Measurements from ENCODE around the gene DCDC1.

Gene DCDC1

GRCh38 chr11:30893318-30893717 is 476.2 kb downstream of the DCDC1 start:
- H3K9me3 ChIP-seq (ENCODE audit: control insufficient read depth, low read length): no peaks in the 10 kb centered on the region
- H3K4me1 ChIP-seq (ENCODE audit: control insufficient read depth, insufficient read depth, low read length): no peaks in the 10 kb centered on the region
- DNase-seq (ENCODE audit: low read depth): no peak
- no peaks in the 10 kb centered on the region for H3K27me3 ChIP-seq (replicated peaks; ENCODE audit: control insufficient read depth, insufficient read depth, low read length)
- H3K4me3 ChIP-seq (ENCODE audit: low read length): no peak overlapping the region
- H3K36me3 ChIP-seq (ENCODE audit: control insufficient read depth, insufficient read depth, low read length, severe bottlenecking): no peaks in the 10 kb centered on the region
- no peak overlapping the region for H3K9ac ChIP-seq (ENCODE audit: low read length)

GRCh38 chr11:30889143-30889794 is 480.3 kb downstream of the DCDC1 start:
- H3K36me3 ChIP-seq (ENCODE audit: control insufficient read depth, insufficient read depth, low read length, severe bottlenecking): no peaks in the 10 kb centered on the region
- H3K9ac ChIP-seq (ENCODE audit: low read length): no peak overlapping the region
- DNase-seq (ENCODE audit: low read depth): no peak
- H3K4me1 ChIP-seq (ENCODE audit: control insufficient read depth, insufficient read depth, low read length): no peaks in the 10 kb centered on the region
- H3K9me3 ChIP-seq (ENCODE audit: control insufficient read depth, low read length): no peaks in the 10 kb centered on the region
- H3K27me3 ChIP-seq (replicated peaks; ENCODE audit: control insufficient read depth, insufficient read depth, low read length): no peaks in the 10 kb centered on the region
- no peak overlapping the region for H3K4me3 ChIP-seq (ENCODE audit: low read length)

GRCh38 chr11:30879322-30880005 is 490.1 kb downstream of the DCDC1 start:
- Histone ChIP-seq H3K4me1 (ENCODE audit: control insufficient read depth, insufficient read depth, low read length) (peaks cover 20% of the 10 kb centered on the region), H3K9me3 (ENCODE audit: control insufficient read depth, low read length) (no peaks in the 10 kb centered on the region), H3K4me3 (ENCODE audit: low read length) (no peak overlapping the region), H3K9ac (ENCODE audit: low read length) (no peak overlapping the region), H3K27me3 (replicated peaks; ENCODE audit: control insufficient read depth, insufficient read depth, low read length) (no peaks in the 10 kb centered on the region), H3K36me3 (ENCODE audit: control insufficient read depth, insufficient read depth, low read length, severe bottlenecking) (no peaks in the 10 kb centered on the region)
- no peak for DNase-seq (ENCODE audit: low read depth)

- Histone ChIP-seq H3K4me1 (ENCODE audit: control insufficient read depth, insufficient read depth, low read length) (peaks cover 20% of the 10 kb centered on the region), H3K9me3 (ENCODE audit: control insufficient read depth, low read length) (no peaks in the 10 kb centered on the region), H3K4me3 (ENCODE audit: low read length) (no peak overlapping the region), H3K36me3 (ENCODE audit: control insufficient read depth, insufficient read depth, low read length, severe bottlenecking) (no peaks in the 10 kb centered on the region), H3K27me3 (replicated peaks; ENCODE audit: control insufficient read depth, insufficient read depth, low read length) (no peaks in the 10 kb centered on the region), H3K9ac (ENCODE audit: low read length) (no peak overlapping the region)
- no peak for DNase-seq (ENCODE audit: low read depth)
These were observed 491.1 kb downstream of the DCDC1 start for GRCh38 chr11:30878400-30878799.

- H3K4me1 ChIP-seq (ENCODE audit: control insufficient read depth, insufficient read depth, low read length): peaks cover 20% of the 10 kb centered on the region
- no peak overlapping the region for H3K9ac ChIP-seq (ENCODE audit: low read length)
These were observed 492.7 kb downstream of the DCDC1 start for GRCh38 chr11:30876663-30877396.

GRCh38 chr11:30876228-30876627 is 493.3 kb downstream of the DCDC1 start:
- peaks cover 20% of the 10 kb centered on the region for H3K4me1 ChIP-seq (ENCODE audit: control insufficient read depth, insufficient read depth, low read length)
- no peaks in the 10 kb centered on the region for H3K36me3 ChIP-seq (ENCODE audit: control insufficient read depth, insufficient read depth, low read length, severe bottlenecking)
- no peak overlapping the region for H3K4me3 ChIP-seq (ENCODE audit: low read length)
- no peaks in the 10 kb centered on the region for H3K9me3 ChIP-seq (ENCODE audit: control insufficient read depth, low read length)
- no peaks in the 10 kb centered on the region for H3K27me3 ChIP-seq (replicated peaks; ENCODE audit: control insufficient read depth, insufficient read depth, low read length)
- DNase-seq (ENCODE audit: low read depth): no peak
- no peak overlapping the region for H3K9ac ChIP-seq (ENCODE audit: low read length)

More at GRCh38 chr11:30876663-30877396, 492.7 kb downstream of the DCDC1 start:
- H3K36me3 ChIP-seq (ENCODE audit: control insufficient read depth, insufficient read depth, low read length, severe bottlenecking): no peaks in the 10 kb centered on the region
- no peaks in the 10 kb centered on the region for H3K27me3 ChIP-seq (replicated peaks; ENCODE audit: control insufficient read depth, insufficient read depth, low read length)
- no peak overlapping the region for H3K4me3 ChIP-seq (ENCODE audit: low read length)
- no peaks in the 10 kb centered on the region for H3K9me3 ChIP-seq (ENCODE audit: control insufficient read depth, low read length)
- DNase-seq (ENCODE audit: low read depth): no peak

- Histone ChIP-seq H3K9me3 (ENCODE audit: control insufficient read depth, low read length) (no peaks in the 10 kb centered on the region), H3K9ac (ENCODE audit: low read length) (no peak overlapping the region), H3K36me3 (ENCODE audit: control insufficient read depth, insufficient read depth, low read length, severe bottlenecking) (no peaks in the 10 kb centered on the region), H3K27me3 (replicated peaks; ENCODE audit: control insufficient read depth, insufficient read depth, low read length) (no peaks in the 10 kb centered on the region), H3K4me3 (ENCODE audit: low read length) (no peak overlapping the region), H3K4me1 (ENCODE audit: control insufficient read depth, insufficient read depth, low read length) (peaks cover 20% of the 10 kb centered on the region)
- DNase-seq (ENCODE audit: low read depth): no peak
These were observed 493.7 kb downstream of the DCDC1 start for GRCh38 chr11:30875806-30876205.

GRCh38 chr11:30873924-30874610 is 495.5 kb downstream of the DCDC1 start:
- no peaks in the 10 kb centered on the region for H3K9me3 ChIP-seq (ENCODE audit: control insufficient read depth, low read length)
- H3K4me1 ChIP-seq (ENCODE audit: control insufficient read depth, insufficient read depth, low read length): peaks cover 14% of the 10 kb centered on the region
- DNase-seq (ENCODE audit: low read depth): no peak
- no peaks in the 10 kb centered on the region for H3K27me3 ChIP-seq (replicated peaks; ENCODE audit: control insufficient read depth, insufficient read depth, low read length)
- H3K4me3 ChIP-seq (ENCODE audit: low read length): no peak overlapping the region
- H3K36me3 ChIP-seq (ENCODE audit: control insufficient read depth, insufficient read depth, low read length, severe bottlenecking): no peaks in the 10 kb centered on the region
- H3K9ac ChIP-seq (ENCODE audit: low read length): no peak overlapping the region

GRCh38 chr11:30868626-30869081 is 500.9 kb downstream of the DCDC1 start:
- no peaks in the 10 kb centered on the region for H3K9me3 ChIP-seq (ENCODE audit: control insufficient read depth, low read length)
- no peak overlapping the region for H3K4me3 ChIP-seq (ENCODE audit: low read length)
- H3K9ac ChIP-seq (ENCODE audit: low read length): no peak overlapping the region
- no peaks in the 10 kb centered on the region for H3K27me3 ChIP-seq (replicated peaks; ENCODE audit: control insufficient read depth, insufficient read depth, low read length)
- no peaks in the 10 kb centered on the region for H3K4me1 ChIP-seq (ENCODE audit: control insufficient read depth, insufficient read depth, low read length)
- no peak for DNase-seq (ENCODE audit: low read depth)
- H3K36me3 ChIP-seq (ENCODE audit: control insufficient read depth, insufficient read depth, low read length, severe bottlenecking): no peaks in the 10 kb centered on the region

GRCh38 chr11:30863209-30863608 is 506.3 kb downstream of the DCDC1 start:
- Histone ChIP-seq H3K27me3 (replicated peaks; ENCODE audit: control insufficient read depth, insufficient read depth, low read length) (peaks cover 13% of the 10 kb centered on the region), H3K4me3 (ENCODE audit: low read length) (no peak overlapping the region), H3K36me3 (ENCODE audit: control insufficient read depth, insufficient read depth, low read length, severe bottlenecking) (no peaks in the 10 kb centered on the region), H3K9me3 (ENCODE audit: control insufficient read depth, low read length) (no peaks in the 10 kb centered on the region), H3K4me1 (ENCODE audit: control insufficient read depth, insufficient read depth, low read length) (no peaks in the 10 kb centered on the region), H3K9ac (ENCODE audit: low read length) (no peak overlapping the region)
- no peak for DNase-seq (ENCODE audit: low read depth)

- Histone ChIP-seq H3K9ac (ENCODE audit: low read length) (no peak overlapping the region), H3K9me3 (ENCODE audit: control insufficient read depth, low read length) (no peaks in the 10 kb centered on the region), H3K4me1 (ENCODE audit: control insufficient read depth, insufficient read depth, low read length) (no peaks in the 10 kb centered on the region), H3K27me3 (replicated peaks; ENCODE audit: control insufficient read depth, insufficient read depth, low read length) (peaks cover 15% of the 10 kb centered on the region), H3K36me3 (ENCODE audit: control insufficient read depth, insufficient read depth, low read length, severe bottlenecking) (no peaks in the 10 kb centered on the region), H3K4me3 (ENCODE audit: low read length) (no peak overlapping the region)
- DNase-seq (ENCODE audit: low read depth): no peak
These were observed 508.0 kb downstream of the DCDC1 start for GRCh38 chr11:30861531-30861930.
